BLaER1 (cell line): ENCODE results near the gene ELF4.
A peak's percentile ranks its signal among the peaks of the same experiment; 100 is the strongest.

Experiments used
- H3K27ac ChIP-seq: shearing (Covaris generic); formaldehyde crosslinking; 2 replicates; pipeline ENCODE4 v1.8.1; 2022
- H3K27me3 ChIP-seq: shearing (Covaris generic); formaldehyde crosslinking; 2 replicates; pipeline ENCODE4 v1.8.1; 2022
- H3K36me3 ChIP-seq: shearing (Covaris generic); formaldehyde crosslinking; 2 replicates; pipeline ENCODE4 v1.8.1; 2022
- H3K4me1 ChIP-seq: shearing (Covaris generic); formaldehyde crosslinking; 2 replicates; pipeline ENCODE4 v1.8.1; 2022
- H3K4me2 ChIP-seq: shearing (Covaris generic); formaldehyde crosslinking; 2 replicates; pipeline ENCODE4 v1.8.1; 2022
- H3K4me3 ChIP-seq: shearing (Covaris generic); formaldehyde crosslinking; 2 replicates; pipeline ENCODE4 v1.8.1; 2022
- H3K9ac ChIP-seq: shearing (Covaris generic); formaldehyde crosslinking; 2 replicates; pipeline ENCODE4 v1.8.1; 2022
- H3K9me3 ChIP-seq: shearing (Covaris generic); formaldehyde crosslinking; 2 replicates; pipeline ENCODE4 v1.8.1; 2022
- H4K20me1 ChIP-seq: shearing (Covaris generic); formaldehyde crosslinking; 2 replicates; pipeline ENCODE4 v1.8.1; 2022
- Cebpa-rat ChIP-seq: shearing (Covaris generic); IDR thresholded peaks from 2 replicates; pipeline ENCODE4 v1.8.1; 2022

The ELF4 gene

DNA sequence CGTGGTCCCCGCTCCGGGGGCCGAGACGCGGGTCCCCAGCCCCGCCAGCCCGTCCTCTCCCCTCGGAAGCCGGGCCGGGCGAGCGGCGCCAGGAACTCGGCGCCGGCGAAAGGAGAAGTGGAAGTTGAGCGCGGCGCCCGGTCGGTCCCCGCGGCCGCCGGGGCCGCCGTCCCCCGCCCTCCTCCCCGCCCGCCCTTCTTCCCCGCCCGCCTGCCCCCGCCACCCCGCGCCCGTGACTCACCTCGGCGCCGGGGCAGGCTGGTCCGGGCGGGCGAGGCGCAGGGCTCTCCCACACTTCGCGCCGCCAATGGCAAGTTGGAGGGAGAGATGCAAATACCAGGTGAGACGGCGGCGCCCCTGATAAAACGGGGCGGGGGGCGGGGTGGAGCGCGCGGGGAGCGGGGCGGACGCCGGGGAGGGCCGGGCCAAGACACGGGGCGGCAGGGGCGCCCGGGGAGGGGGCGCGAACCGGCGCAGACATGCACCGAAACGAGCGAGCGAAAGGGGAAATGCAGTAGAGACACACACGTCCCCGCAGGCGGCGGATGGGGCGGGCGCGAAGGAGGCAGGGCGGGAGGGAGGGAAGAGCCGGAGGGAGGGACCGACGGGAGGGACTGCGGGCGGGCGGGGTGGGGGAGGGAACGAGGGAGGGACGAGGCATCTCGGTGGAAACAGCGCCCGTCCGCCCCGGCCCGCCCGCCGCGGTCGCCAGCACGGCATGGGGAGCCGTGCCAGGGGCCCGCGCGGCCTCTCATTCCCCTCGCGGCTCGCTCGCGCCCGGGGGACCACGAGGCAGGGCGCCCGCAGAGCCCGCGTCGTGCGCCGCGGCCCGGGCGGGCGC lies at the start of gene ELF4:
TSS of gene ELF4 (minus strand) at position 119 of the 841 bp plus-strand sequence. CDS start 29,167 bp downstream, outside the sequence.
- H4K20me1 ChIP-seq, result peaks cover 42% of the 10 kb centered on the region
- H3K4me3 ChIP-seq, result peak within 1 kb of the TSS; percentile 74
- H3K27me3 ChIP-seq, result peaks cover 35% of the 10 kb centered on the region
- TF ChIP-seq Cebpa-rat, result no peak
- no peaks in the 10 kb centered on the region for H3K36me3 ChIP-seq
- H3K4me1 ChIP-seq, result peaks cover 48% of the 10 kb centered on the region
- peak within 1 kb of the TSS; percentile 86 for H3K9ac ChIP-seq
- H3K27ac ChIP-seq, result peak within 1 kb of the TSS; percentile 85
- H3K9me3 ChIP-seq, result 0 out of 2 replicates have a peak, but pooled peaks cover 6% of the 10 kb centered on the region
- H3K4me2 ChIP-seq, result peak within 1 kb of the TSS; percentile 81

DNA sequence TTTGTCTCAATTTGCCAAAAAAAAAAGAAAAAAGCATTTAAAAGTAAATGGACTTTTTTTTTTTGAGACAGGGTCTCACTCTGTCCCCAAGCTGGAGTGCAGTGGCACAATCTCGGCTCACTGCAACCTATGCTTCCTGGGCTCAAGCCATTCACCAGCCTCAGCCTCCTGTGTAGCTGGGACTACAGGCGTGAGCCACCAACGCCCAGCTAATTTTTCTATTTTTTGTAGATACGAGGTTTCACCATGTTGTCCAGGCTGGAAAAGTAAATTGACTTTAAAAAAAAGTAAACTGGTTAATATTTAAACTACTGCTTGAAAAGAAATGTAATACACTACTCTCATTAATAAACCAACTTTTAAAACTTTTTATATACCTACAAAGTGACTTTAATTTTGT lies 49.5 kb upstream of the ELF4 start:
- no peak overlapping the region for H3K4me2 ChIP-seq
- H3K4me3 ChIP-seq, result no peak overlapping the region
- H3K9ac ChIP-seq, result no peak overlapping the region
- H4K20me1 ChIP-seq, result peaks cover 45% of the 10 kb centered on the region; the same call in 1 of the 2 replicates
- peaks cover 13% of the 10 kb centered on the region; the same call in 1 of the 2 replicates for H3K4me1 ChIP-seq
- H3K27me3 ChIP-seq, result peaks cover 83% of the 10 kb centered on the region
- no peak overlapping the region for H3K27ac ChIP-seq
- H3K36me3 ChIP-seq, result no peaks in the 10 kb centered on the region
- no peaks in the 10 kb centered on the region for H3K9me3 ChIP-seq
- TF ChIP-seq Cebpa-rat, result no peak

DNA sequence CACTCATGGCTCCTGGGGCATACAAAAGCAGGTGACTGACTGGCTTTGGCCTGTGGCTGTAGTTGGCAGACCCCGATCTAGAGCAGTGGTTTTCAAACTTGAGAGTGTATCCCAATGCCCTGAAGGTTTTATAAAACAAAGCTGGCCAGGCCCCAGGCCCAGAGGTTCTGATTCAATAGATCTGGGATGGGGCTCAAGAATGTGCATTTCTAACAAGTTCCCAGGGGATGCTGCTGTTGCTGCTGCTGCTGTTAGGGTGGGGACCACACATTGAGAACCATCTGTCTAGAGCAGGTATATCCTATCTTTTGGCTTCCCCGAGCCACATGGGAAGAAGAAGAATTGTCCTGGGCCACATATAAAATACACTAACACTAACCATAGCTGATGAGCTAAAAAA lies 48.0 kb upstream of the ELF4 start:
- H3K4me1 ChIP-seq, result 0 out of 2 replicates have a peak, but pooled peaks cover 1% of the 10 kb centered on the region
- no peak for TF ChIP-seq Cebpa-rat
- no peak overlapping the region for H3K4me2 ChIP-seq
- H3K9ac ChIP-seq, result no peak overlapping the region
- no peak overlapping the region for H3K4me3 ChIP-seq
- peaks cover 86% of the 10 kb centered on the region for H3K27me3 ChIP-seq
- peaks cover 52% of the 10 kb centered on the region; the same call in 1 of the 2 replicates for H4K20me1 ChIP-seq
- no peaks in the 10 kb centered on the region for H3K36me3 ChIP-seq
- no peaks in the 10 kb centered on the region for H3K9me3 ChIP-seq
- no peak overlapping the region for H3K27ac ChIP-seq

DNA sequence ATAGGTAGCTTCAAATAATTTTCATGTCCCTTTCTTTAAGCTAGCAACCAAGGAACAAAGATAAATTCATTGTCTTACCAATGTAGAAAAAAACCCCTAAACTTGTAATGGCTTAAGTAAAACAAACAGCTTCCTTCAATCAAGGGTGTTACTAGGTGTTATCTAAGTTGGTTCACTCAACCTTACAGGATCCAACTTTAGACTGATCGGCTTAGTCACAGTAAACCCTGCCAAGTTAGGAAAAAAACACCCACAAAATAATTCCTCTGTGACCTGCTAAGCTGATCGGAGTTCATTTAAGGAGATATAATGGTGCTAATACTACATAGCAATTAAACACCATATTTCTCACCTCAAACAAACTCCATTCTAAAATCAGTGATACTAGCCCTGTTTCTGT lies 45.3 kb upstream of the ELF4 start:
- peaks cover 52% of the 10 kb centered on the region; the same call in 1 of the 2 replicates for H4K20me1 ChIP-seq
- no peak for TF ChIP-seq Cebpa-rat
- H3K4me3 ChIP-seq, result no peak overlapping the region

DNA sequence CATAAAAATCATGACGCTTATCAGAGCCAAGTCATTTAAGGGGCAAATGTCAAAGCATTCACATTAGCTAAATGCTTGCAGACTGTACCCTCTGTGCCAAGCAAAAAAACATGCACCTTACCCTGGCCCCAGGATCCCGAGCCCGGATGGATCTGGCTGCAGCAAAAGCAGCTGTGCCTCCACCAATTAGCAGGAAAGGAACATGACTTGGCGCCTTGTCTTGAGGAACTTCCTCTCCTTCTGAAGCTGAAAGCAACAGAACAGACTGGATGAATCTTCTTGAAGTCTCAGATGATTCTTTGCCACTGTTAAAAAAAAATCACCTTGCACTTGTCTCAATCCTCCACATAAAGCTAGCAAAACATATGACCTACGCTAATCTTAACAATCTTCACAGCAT lies 37.3 kb upstream of the ELF4 start:
- no peak overlapping the region for H3K4me2 ChIP-seq
- no peak overlapping the region for H3K27ac ChIP-seq
- H3K4me3 ChIP-seq, result no peak overlapping the region
- H3K9ac ChIP-seq, result no peak overlapping the region
- no peak for TF ChIP-seq Cebpa-rat
- no peaks in the 10 kb centered on the region for H3K4me1 ChIP-seq
- H3K27me3 ChIP-seq, result peaks cover 64% of the 10 kb centered on the region
- H4K20me1 ChIP-seq, result peaks cover 14% of the 10 kb centered on the region; the same call in 1 of the 2 replicates
- H3K36me3 ChIP-seq, result peaks cover 57% of the 10 kb centered on the region
- no peaks in the 10 kb centered on the region for H3K9me3 ChIP-seq

More for the DNA sequence above, 45.3 kb upstream of the ELF4 start:
- Histone ChIP-seq H3K4me2 (no peak overlapping the region), H3K27ac (no peak overlapping the region), H3K4me1 (no peaks in the 10 kb centered on the region), H3K27me3 (peaks cover 76% of the 10 kb centered on the region), H3K36me3 (no peaks in the 10 kb centered on the region), H3K9ac (no peak overlapping the region), H3K9me3 (no peaks in the 10 kb centered on the region)

DNA sequence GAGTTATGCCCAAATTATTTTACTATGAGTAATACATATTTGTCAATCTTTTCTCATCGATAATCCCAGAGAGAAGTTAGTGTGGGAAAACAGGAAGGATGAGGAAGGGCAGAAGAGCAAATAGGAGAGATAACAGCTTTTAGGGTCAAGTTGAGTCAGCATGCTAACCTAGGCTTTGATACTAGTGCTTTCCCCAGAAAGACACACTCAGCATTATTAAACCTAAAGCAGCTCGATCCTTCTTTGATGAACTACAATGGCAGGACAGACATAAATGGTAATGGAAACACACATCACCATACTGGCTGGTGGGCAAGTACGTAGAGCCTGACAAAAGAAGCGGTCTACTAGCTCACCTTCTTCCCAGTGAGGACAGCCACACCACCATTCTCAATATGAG lies 34.8 kb upstream of the ELF4 start:
- no peak overlapping the region for H3K27ac ChIP-seq
- H3K4me2 ChIP-seq, result no peak overlapping the region
- peaks cover 81% of the 10 kb centered on the region for H3K36me3 ChIP-seq
- peaks cover 78% of the 10 kb centered on the region for H3K27me3 ChIP-seq
- no peak overlapping the region for H3K9ac ChIP-seq
- no peak for TF ChIP-seq Cebpa-rat
- no peak overlapping the region for H3K4me3 ChIP-seq
- peaks cover 4% of the 10 kb centered on the region; the same call in 1 of the 2 replicates for H4K20me1 ChIP-seq
- H3K9me3 ChIP-seq, result no peaks in the 10 kb centered on the region
- no peaks in the 10 kb centered on the region for H3K4me1 ChIP-seq

DNA sequence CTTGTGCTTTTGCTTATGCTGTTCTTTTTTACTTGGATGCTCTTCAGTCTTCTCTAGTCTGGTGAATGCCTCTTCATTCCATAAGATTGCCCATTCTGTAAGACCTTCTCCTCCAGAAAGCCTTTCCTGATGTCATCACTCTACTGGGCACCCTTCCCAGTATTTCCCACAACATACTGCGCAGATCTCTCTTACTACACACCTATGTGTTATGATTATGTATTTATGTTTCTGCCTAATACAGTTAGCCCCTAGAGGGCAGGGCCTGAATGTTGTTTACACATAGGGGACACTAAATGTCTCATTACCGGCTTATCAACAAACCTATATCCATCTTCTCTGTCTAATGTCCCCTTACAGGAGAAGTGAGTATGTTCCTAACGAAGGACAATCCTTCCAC lies 34.2 kb upstream of the ELF4 start:
- H3K9ac ChIP-seq, result no peak overlapping the region
- peaks cover 7% of the 10 kb centered on the region; the same call in 1 of the 2 replicates for H4K20me1 ChIP-seq
- no peak for TF ChIP-seq Cebpa-rat
- peaks cover 85% of the 10 kb centered on the region for H3K27me3 ChIP-seq
- H3K4me2 ChIP-seq, result no peak overlapping the region
- H3K4me1 ChIP-seq, result no peaks in the 10 kb centered on the region
- peaks cover 87% of the 10 kb centered on the region for H3K36me3 ChIP-seq
- H3K27ac ChIP-seq, result no peak overlapping the region
- H3K4me3 ChIP-seq, result no peak overlapping the region
- H3K9me3 ChIP-seq, result no peaks in the 10 kb centered on the region

DNA sequence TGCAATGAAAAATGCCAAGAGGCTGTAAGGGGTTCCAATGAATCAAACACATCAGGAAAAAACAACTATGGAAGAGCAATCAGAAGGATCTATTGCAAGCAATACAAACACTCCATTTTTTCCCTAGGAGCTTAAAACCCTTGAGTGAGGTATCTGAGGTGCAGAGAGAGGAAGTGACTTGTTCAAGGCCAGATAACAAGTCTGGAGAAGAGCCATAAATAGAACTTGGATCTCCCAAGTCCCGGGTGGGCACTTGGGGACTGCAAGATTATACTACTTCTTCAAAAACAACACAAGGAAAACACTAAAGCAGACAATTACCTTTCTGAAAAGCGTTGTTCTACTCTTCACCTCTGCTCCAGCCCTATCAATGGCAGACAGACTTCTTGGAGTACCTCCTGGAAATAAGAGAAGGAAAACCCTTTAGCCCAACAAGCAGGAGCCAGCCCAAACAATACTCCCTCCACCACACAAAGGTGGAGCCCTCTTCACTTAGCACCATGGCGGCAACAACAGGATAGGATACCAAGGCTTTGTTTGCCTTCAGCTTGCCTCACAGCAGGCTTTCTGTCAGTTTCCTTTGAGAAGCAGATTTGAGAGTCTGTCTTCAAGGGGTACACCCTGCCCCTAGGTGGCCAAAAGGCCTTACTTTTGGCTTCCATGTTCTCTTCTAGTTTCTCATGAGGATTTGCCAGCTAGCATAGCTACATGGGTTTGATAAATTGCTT lies 29.3 kb upstream of the ELF4 start:
- TF ChIP-seq Cebpa-rat, result no peak
- no peaks in the 10 kb centered on the region for H3K4me1 ChIP-seq
- no peak overlapping the region for H3K9ac ChIP-seq
- H3K4me3 ChIP-seq, result no peak overlapping the region
- H3K4me2 ChIP-seq, result no peak overlapping the region
- H3K36me3 ChIP-seq, result peaks cover 84% of the 10 kb centered on the region
- H3K27ac ChIP-seq, result no peak overlapping the region
- H3K27me3 ChIP-seq, result peaks cover 76% of the 10 kb centered on the region
- H3K9me3 ChIP-seq, result no peaks in the 10 kb centered on the region
- peaks cover 7% of the 10 kb centered on the region; the same call in 1 of the 2 replicates for H4K20me1 ChIP-seq

DNA sequence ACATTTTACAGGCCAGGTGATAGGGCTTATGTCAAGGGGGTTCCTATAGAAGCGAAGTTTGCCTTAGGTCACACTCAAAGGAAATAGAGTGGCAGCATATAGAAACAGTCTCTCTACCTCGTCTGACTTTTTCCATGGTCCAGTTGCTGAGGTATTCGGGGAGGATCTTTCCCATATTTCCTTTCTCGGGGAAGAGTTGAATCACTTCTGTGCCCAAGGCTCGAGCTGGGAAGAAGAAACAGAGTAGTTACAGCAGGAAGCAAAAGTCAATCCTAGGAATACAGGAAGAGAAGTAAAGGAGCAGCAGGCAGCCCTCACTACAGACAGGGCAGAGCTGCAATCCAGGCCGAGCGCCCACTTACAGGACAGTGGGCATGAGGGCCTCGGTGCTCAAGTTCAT lies 26.7 kb upstream of the ELF4 start:
- Histone ChIP-seq H3K4me1 (no peaks in the 10 kb centered on the region), H3K4me3 (no peak overlapping the region), H3K27me3 (peaks cover 69% of the 10 kb centered on the region), H3K4me2 (no peak overlapping the region), H3K27ac (no peak overlapping the region), H3K9me3 (no peaks in the 10 kb centered on the region), H3K36me3 (peaks cover 83% of the 10 kb centered on the region), H3K9ac (no peak overlapping the region), H4K20me1 (peaks cover 7% of the 10 kb centered on the region; the same call in 1 of the 2 replicates)
- TF ChIP-seq Cebpa-rat, result no peak

DNA sequence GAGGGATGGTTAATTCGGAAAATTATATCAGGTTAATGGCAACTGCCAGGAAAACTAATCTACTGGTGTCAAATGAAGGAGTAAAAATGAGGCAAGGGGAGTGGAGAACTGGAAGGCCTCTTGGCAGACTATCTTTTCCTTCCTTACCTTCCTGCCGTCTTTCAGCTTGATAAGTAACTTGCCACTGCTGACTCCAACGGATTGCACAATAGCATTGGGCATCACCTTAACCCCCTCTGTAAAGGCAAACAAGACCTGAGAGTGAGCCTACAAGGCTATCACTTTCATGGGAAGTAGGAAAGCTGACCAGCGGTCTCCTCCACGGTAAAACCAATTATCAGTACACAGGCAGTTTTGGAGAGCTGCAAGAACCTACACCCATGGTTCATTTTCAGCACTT lies 26.2 kb upstream of the ELF4 start:
- Histone ChIP-seq H3K9ac (no peak overlapping the region), H3K4me3 (no peak overlapping the region), H3K4me1 (no peaks in the 10 kb centered on the region), H3K4me2 (no peak overlapping the region), H3K27me3 (peaks cover 66% of the 10 kb centered on the region), H3K27ac (no peak overlapping the region), H3K36me3 (peaks cover 84% of the 10 kb centered on the region), H4K20me1 (peaks cover 7% of the 10 kb centered on the region; the same call in 1 of the 2 replicates), H3K9me3 (no peaks in the 10 kb centered on the region)
- 0 out of 2 replicates have a peak, but pooled peaks have one; percentile 37 for TF ChIP-seq Cebpa-rat
